Right lobe of liver (tissue), 4 donors: ENCODE measurements around the gene DOP1B.

Experiments
- POLR2A ChIP-seq: fragments of 450-650 bp; IDR thresholded peaks from one replicate; pipeline ENCODE4 v1.6.1; 2017; ENCODE audit warnings: antibody characterized with exemption, mild to moderate bottlenecking
- TF ChIP-seq, protein P1 (sequence below), 4 donors: fragments of 200-600 bp in 3 of 4; fragments of 450-650 bp in 1 of 4; IDR thresholded peaks; one replicate each; pipeline versions ENCODE4 v1.5.1 to v1.8.0; 2016 to 2022; ENCODE audit warnings: antibody characterized with exemption in 4 of 4, mild to moderate bottlenecking in 2 of 4
- donor health status: DM: no; HTN: no; CAD: no.
- donor health status: DM: no; HTN: no; CAD: no.
- donor health status: DM: no; HTN: yes; CAD: no.

DNA sequence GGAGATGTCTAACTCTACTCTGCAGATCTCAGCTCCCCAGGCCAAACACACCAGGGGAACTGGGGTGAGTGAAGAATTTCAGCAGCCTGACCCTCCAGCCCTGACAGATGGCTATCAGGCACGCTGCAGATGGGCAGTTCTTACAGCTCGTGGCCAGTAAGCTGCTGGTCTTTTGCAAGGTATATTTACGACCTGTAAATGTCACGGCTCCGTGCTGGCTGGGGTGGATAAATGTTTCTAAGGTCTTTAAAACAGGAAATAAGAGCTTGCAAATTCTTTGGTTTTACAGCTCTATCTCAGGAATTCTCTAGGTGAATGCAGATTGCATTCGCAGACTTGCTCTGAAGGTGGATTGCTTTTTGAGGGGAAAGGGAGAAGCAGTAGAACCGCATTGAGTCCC, 10.1 kb downstream of the DOP1B start:
- TF ChIP-seq POLR2A, result no peak
- TF ChIP-seq, protein P1, sequence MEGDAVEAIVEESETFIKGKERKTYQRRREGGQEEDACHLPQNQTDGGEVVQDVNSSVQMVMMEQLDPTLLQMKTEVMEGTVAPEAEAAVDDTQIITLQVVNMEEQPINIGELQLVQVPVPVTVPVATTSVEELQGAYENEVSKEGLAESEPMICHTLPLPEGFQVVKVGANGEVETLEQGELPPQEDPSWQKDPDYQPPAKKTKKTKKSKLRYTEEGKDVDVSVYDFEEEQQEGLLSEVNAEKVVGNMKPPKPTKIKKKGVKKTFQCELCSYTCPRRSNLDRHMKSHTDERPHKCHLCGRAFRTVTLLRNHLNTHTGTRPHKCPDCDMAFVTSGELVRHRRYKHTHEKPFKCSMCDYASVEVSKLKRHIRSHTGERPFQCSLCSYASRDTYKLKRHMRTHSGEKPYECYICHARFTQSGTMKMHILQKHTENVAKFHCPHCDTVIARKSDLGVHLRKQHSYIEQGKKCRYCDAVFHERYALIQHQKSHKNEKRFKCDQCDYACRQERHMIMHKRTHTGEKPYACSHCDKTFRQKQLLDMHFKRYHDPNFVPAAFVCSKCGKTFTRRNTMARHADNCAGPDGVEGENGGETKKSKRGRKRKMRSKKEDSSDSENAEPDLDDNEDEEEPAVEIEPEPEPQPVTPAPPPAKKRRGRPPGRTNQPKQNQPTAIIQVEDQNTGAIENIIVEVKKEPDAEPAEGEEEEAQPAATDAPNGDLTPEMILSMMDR (IDR thresholded peaks at IDR 0.05), result no peak
